HepG2 (cell line): ENCODE results near the gene VPS11. TPM values are rescaled to one million over a fixed set of nuclear protein-coding genes. Genes with fewer than 3 reads are reported as not detected.

Experiments
- ARID2 ChIP-seq: sonication (generic); formaldehyde crosslinking; IDR thresholded peaks from 2 replicates; pipeline ENCODE4 v1.8.1; 2022; ENCODE audit warnings: mild to moderate bottlenecking, missing genetic modification reagents, borderline replicate concordance
- CHD4 ChIP-seq: fragments of 200-600 bp; sonication (generic); IDR thresholded peaks from 2 replicates; pipeline ENCODE4 v1.7.0; 2017; ENCODE audit warnings: mild to moderate bottlenecking, low read length, borderline replicate concordance
- EEA1 ChIP-seq: sonication (generic); formaldehyde crosslinking; IDR thresholded peaks from 2 replicates; pipeline ENCODE4 v1.5.1; 2020; ENCODE audit warnings: mild to moderate bottlenecking, missing genetic modification reagents, borderline replicate concordance
- MAFF ChIP-seq: IDR thresholded peaks from 2 replicates; pipeline ENCODE4 v1.6.1; 2011; ENCODE audit warnings: low read depth, low read length, improper control_type of control experiment
- ZNF235 ChIP-seq: sonication (generic); formaldehyde crosslinking; IDR thresholded peaks from 2 replicates; pipeline ENCODE4 v1.8.1; 2023; ENCODE audit warnings: mild to moderate bottlenecking, missing genetic modification reagents, borderline replicate concordance
- ZNF264 ChIP-seq: sonication (generic); formaldehyde crosslinking; IDR thresholded peaks from 2 replicates; pipeline ENCODE4 v1.4.0; 2020; ENCODE audit warnings: missing genetic modification reagents
- ZNF614 ChIP-seq: IDR thresholded peaks from 2 replicates; pipeline ENCODE4 v1.6.1; 2018; ENCODE audit warnings: missing biosample characterization, missing genetic modification reagents, inconsistent platforms, borderline replicate concordance
- ZNF879 ChIP-seq: sonication (generic); formaldehyde crosslinking; IDR thresholded peaks from 2 replicates; pipeline ENCODE4 v1.8.1; 2023; ENCODE audit warnings: missing genetic modification reagents
- polyA plus RNA-seq, 8 experiments: library from polyadenylated mRNA; depleted of rRNA in 3 of 8; stranded (reverse) in 7 of 8; unstranded in 1 of 8; fragments of >200 nt; fragmentation: Illumina TruSeq in 4 of 8; extraction: Trizol in 4 of 8; gene quantifications; 2 replicates each; pipeline versions ENCODE4 v1.2.1 to v1.2.3, GENCODE V29; 2011 to 2016; ENCODE audit warnings: low read depth in 4 of 8, missing spikeins in 1 of 8, mixed read lengths in 1 of 8; ENCODE audit not compliant: insufficient read depth in 1 of 8
- total RNA-seq, 5 experiments: library from RNA; depleted of rRNA; stranded (reverse); fragments of >200 nt; fragmentation: Illumina TruSeq; extraction: Trizol; gene quantifications; 2 replicates each; pipeline ENCODE4 v1.2.3, GENCODE V29; 2016; ENCODE audit warnings: low read depth in 1 of 5
- TF ChIP-seq, protein P1 (sequence below): sonication (generic); formaldehyde crosslinking; IDR thresholded peaks from one replicate; pipeline ENCODE4 v1.5.1; 2020; ENCODE audit warnings: mild to moderate bottlenecking, missing genetic modification reagents; ENCODE audit errors: not compliant biosample characterization
- TF ChIP-seq, protein P2 (sequence below): sonication (generic); formaldehyde crosslinking; IDR thresholded peaks from 2 replicates; pipeline ENCODE4 v1.5.1; 2020; ENCODE audit warnings: mild to moderate bottlenecking, missing genetic modification reagents, moderate library complexity
- TF ChIP-seq, protein P3 (sequence below): IDR thresholded peaks from 2 replicates; pipeline ENCODE4 v1.4.0; 2020; ENCODE audit warnings: mild to moderate bottlenecking, missing genetic modification reagents

The VPS11 gene
- total and polyA plus RNA-seq, 2 of the 13 experiments (the other 11 are each of a cell fraction or from before 2014, with no cell fraction given): 13.7 to 21.6 TPM

DNA sequence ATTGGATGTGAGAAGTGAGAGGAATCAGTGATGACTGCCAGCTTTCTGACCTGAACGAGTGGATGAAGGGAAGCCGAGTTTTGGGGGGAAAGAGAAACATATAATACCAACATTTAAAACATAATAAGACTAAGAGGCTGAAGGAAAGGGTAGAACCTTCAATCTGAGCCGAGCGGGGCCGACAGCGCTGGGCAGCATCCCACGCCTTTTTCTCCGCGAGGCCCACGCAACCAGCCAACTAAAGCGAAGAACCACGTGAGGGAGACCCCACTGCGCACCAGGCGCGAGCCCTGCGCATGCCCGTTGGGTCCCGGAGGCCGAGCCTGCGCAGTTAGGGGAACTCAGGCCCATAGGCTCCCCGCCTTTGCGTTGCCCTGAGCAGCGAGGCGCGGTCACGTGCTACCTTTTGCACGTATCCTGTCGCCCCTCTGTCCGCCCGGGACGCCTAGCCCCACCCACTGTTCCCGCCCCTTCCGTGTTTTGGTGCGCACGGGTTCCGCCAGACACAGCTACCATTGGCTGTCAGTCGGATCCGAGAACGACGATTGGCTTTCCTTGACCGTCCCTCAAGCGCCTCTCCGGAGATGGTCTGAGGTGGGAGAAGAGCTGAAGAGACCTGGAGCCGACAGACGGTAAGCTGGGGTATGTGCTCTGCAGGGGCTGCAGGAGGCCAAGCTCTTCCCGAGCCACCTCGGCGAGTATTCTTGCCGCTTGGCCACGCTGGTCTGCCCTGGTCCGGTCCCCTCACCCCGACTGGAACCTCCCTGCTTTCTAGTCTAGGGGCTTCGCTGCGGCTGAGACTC, 53.6 kb downstream of the VPS11 start, which contains the start of gene HINFP (continued):
- TF ChIP-seq, protein P1, sequence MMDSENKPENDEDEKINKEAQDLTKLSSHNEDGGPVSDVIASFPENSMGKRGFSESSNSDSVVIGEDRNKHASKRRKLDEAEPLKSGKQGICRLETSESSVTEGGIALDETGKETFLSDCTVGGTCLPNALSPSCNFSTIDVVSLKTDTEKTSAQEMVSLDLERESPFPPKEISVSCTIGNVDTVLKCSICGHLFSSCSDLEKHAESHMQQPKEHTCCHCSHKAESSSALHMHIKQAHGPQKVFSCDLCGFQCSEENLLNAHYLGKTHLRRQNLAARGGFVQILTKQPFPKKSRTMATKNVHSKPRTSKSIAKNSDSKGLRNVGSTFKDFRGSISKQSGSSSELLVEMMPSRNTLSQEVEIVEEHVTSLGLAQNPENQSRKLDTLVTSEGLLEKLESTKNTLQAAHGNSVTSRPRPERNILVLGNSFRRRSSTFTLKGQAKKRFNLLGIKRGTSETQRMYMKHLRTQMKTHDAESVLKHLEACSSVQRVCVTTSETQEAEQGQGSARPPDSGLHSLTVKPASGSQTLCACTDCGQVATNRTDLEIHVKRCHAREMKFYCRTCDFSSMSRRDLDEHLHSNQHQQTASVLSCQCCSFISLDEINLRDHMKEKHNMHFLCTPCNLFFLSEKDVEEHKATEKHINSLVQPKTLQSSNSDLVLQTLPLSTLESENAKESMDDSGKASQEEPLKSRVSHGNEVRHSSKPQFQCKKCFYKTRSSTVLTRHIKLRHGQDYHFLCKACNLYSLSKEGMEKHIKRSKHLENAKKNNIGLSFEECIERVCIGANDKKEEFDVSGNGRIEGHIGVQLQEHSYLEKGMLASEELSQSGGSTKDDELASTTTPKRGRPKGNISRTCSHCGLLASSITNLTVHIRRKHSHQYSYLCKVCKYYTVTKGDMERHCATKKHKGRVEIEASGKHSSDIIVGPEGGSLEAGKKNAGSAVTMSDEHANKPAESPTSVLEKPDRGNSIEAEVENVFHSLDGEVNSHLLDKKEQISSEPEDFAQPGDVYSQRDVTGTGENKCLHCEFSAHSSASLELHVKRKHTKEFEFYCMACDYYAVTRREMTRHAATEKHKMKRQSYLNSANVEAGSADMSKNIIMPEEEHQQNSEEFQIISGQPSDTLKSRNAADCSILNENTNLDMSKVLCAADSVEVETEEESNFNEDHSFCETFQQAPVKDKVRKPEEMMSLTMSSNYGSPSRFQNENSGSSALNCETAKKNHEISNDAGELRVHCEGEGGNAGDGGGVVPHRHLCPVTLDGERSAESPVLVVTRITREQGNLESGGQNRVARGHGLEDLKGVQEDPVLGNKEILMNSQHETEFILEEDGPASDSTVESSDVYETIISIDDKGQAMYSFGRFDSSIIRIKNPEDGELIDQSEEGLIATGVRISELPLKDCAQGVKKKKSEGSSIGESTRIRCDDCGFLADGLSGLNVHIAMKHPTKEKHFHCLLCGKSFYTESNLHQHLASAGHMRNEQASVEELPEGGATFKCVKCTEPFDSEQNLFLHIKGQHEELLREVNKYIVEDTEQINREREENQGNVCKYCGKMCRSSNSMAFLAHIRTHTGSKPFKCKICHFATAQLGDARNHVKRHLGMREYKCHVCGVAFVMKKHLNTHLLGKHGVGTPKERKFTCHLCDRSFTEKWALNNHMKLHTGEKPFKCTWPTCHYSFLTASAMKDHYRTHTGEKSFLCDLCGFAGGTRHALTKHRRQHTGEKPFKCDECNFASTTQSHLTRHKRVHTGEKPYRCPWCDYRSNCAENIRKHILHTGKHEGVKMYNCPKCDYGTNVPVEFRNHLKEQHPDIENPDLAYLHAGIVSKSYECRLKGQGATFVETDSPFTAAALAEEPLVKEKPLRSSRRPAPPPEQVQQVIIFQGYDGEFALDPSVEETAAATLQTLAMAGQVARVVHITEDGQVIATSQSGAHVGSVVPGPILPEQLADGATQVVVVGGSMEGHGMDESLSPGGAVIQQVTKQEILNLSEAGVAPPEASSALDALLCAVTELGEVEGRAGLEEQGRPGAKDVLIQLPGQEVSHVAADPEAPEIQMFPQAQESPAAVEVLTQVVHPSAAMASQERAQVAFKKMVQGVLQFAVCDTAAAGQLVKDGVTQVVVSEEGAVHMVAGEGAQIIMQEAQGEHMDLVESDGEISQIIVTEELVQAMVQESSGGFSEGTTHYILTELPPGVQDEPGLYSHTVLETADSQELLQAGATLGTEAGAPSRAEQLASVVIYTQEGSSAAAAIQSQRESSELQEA: no peak
- TF ChIP-seq ZNF879 (CRISPR knock-in tag) (no peak), EEA1 (CRISPR knock-in tag) (peak; percentile 72; the same call in 1 of the 2 replicates), ARID2 (CRISPR knock-in tag) (peak; percentile 66; the same call in 1 of the 2 replicates), ZNF264 (CRISPR knock-in tag) (no peak; the same call in 1 of the 2 replicates), CHD4 (no peak), MAFF (no peak), ZNF614 (peak; percentile 48; the same call in 1 of the 2 replicates), ZNF235 (no peak)
- TF ChIP-seq, protein P2, sequence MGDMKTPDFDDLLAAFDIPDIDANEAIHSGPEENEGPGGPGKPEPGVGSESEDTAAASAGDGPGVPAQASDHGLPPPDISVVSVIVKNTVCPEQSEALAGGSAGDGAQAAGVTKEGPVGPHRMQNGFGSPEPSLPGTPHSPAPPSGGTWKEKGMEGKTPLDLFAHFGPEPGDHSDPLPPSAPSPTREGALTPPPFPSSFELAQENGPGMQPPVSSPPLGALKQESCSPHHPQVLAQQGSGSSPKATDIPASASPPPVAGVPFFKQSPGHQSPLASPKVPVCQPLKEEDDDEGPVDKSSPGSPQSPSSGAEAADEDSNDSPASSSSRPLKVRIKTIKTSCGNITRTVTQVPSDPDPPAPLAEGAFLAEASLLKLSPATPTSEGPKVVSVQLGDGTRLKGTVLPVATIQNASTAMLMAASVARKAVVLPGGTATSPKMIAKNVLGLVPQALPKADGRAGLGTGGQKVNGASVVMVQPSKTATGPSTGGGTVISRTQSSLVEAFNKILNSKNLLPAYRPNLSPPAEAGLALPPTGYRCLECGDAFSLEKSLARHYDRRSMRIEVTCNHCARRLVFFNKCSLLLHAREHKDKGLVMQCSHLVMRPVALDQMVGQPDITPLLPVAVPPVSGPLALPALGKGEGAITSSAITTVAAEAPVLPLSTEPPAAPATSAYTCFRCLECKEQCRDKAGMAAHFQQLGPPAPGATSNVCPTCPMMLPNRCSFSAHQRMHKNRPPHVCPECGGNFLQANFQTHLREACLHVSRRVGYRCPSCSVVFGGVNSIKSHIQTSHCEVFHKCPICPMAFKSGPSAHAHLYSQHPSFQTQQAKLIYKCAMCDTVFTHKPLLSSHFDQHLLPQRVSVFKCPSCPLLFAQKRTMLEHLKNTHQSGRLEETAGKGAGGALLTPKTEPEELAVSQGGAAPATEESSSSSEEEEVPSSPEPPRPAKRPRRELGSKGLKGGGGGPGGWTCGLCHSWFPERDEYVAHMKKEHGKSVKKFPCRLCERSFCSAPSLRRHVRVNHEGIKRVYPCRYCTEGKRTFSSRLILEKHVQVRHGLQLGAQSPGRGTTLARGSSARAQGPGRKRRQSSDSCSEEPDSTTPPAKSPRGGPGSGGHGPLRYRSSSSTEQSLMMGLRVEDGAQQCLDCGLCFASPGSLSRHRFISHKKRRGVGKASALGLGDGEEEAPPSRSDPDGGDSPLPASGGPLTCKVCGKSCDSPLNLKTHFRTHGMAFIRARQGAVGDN (CRISPR knock-in tag): peak; percentile 99
- TF ChIP-seq, protein P3, sequence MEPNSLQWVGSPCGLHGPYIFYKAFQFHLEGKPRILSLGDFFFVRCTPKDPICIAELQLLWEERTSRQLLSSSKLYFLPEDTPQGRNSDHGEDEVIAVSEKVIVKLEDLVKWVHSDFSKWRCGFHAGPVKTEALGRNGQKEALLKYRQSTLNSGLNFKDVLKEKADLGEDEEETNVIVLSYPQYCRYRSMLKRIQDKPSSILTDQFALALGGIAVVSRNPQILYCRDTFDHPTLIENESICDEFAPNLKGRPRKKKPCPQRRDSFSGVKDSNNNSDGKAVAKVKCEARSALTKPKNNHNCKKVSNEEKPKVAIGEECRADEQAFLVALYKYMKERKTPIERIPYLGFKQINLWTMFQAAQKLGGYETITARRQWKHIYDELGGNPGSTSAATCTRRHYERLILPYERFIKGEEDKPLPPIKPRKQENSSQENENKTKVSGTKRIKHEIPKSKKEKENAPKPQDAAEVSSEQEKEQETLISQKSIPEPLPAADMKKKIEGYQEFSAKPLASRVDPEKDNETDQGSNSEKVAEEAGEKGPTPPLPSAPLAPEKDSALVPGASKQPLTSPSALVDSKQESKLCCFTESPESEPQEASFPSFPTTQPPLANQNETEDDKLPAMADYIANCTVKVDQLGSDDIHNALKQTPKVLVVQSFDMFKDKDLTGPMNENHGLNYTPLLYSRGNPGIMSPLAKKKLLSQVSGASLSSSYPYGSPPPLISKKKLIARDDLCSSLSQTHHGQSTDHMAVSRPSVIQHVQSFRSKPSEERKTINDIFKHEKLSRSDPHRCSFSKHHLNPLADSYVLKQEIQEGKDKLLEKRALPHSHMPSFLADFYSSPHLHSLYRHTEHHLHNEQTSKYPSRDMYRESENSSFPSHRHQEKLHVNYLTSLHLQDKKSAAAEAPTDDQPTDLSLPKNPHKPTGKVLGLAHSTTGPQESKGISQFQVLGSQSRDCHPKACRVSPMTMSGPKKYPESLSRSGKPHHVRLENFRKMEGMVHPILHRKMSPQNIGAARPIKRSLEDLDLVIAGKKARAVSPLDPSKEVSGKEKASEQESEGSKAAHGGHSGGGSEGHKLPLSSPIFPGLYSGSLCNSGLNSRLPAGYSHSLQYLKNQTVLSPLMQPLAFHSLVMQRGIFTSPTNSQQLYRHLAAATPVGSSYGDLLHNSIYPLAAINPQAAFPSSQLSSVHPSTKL (CRISPR knock-in tag): peak; percentile 43
